Smooth muscle cell (in vitro differentiated cells): ENCODE measurements around the gene LMOD3. TPM values are rescaled to one million over a fixed set of nuclear protein-coding genes. Genes with fewer than 3 reads are reported as not detected.

ENCODE experiments used
- DNase-seq: peaks from one replicate; lab custom pipeline; 2025; ENCODE audit not compliant: unreplicated experiment; lab: John Stamatoyannopoulos, UW
- H2AFZ ChIP-seq: fragments of 200-600 bp; sonication (generic); 2 replicates; pipeline ENCODE4 v1.6.0; 2016; ENCODE audit warnings: antibody characterized with exemption, low read depth, mild to moderate bottlenecking
- H3F3A ChIP-seq: fragments of 200-600 bp; sonication (generic); 2 replicates; pipeline ENCODE4 v1.6.0; 2017; ENCODE audit warnings: antibody characterized with exemption, low read depth
- H3K27ac ChIP-seq: fragments of 200-600 bp; sonication (generic); 2 replicates; pipeline ENCODE4 v1.5.1; 2016; ENCODE audit warnings: low read depth, mild to moderate bottlenecking
- H3K27me3 ChIP-seq: fragments of 200-600 bp; sonication (generic); 2 replicates; pipeline ENCODE4 v1.6.1; 2016; ENCODE audit warnings: low read depth, mild to moderate bottlenecking
- H3K36me3 ChIP-seq: fragments of 200-600 bp; sonication (generic); 2 replicates; pipeline ENCODE4 v1.5.1; 2016; ENCODE audit warnings: low read depth
- H3K4me1 ChIP-seq: fragments of 200-600 bp; sonication (generic); 2 replicates; pipeline ENCODE4 v1.5.1; 2016; ENCODE audit warnings: low read depth
- H3K4me2 ChIP-seq: fragments of 200-600 bp; sonication (generic); 2 replicates; pipeline ENCODE4 v1.6.0; 2016; ENCODE audit warnings: mild to moderate bottlenecking
- H3K4me3 ChIP-seq: fragments of 200-600 bp; sonication (generic); 2 replicates; pipeline ENCODE4 v1.5.1; 2016; ENCODE audit warnings: mild to moderate bottlenecking
- H3K79me2 ChIP-seq: fragments of 200-600 bp; sonication (generic); 2 replicates; pipeline ENCODE4 v1.6.0; 2016; ENCODE audit warnings: low read depth, mild to moderate bottlenecking
- H3K9ac ChIP-seq: fragments of 200-600 bp; sonication (generic); 2 replicates; pipeline ENCODE4 v1.6.0; 2016; ENCODE audit warnings: low read depth
- H3K9me3 ChIP-seq: fragments of 200-600 bp; sonication (generic); replicated peaks from 2 replicates; pipeline ENCODE4 v1.5.1; 2016; ENCODE audit warnings: low read depth
- H4K20me1 ChIP-seq: fragments of 200-600 bp; sonication (generic); 2 replicates; pipeline ENCODE4 v1.6.0; 2016; ENCODE audit warnings: low read depth
- WGBS: methylation state at CpG from one replicate; pipeline ENCODE4 v1.1.7; 2016; ENCODE audit warnings: low lambda C conversion rate; 5-methylcytosine and 5-hydroxymethylcytosine counted together
- polyA plus RNA-seq: library from polyadenylated mRNA; unstranded; fragments of >200 nt; fragmentation: Nextera tagmentation; extraction: Ambion mirVana; gene quantifications from 2 replicates; pipeline ENCODE4 v1.2.1, GENCODE V29; 2016
- total RNA-seq: library from RNA; depleted of rRNA; stranded (reverse); fragments of >200 nt; gene quantifications from 2 replicates; pipeline ENCODE4 v1.2.3, GENCODE V29; 2014
- TF ChIP-seq, protein P1 (sequence below): fragments of 200-600 bp; sonication (generic); IDR thresholded peaks from 2 replicates; pipeline ENCODE4 v1.5.1; 2017; ENCODE audit warnings: borderline replicate concordance, mild to moderate bottlenecking, antibody characterized with exemption; ENCODE audit not compliant: insufficient read depth, poor library complexity, severe bottlenecking

The LMOD3 gene
- total and polyA plus RNA-seq, 2 experiments from 2014 or later: not detected

DNA sequence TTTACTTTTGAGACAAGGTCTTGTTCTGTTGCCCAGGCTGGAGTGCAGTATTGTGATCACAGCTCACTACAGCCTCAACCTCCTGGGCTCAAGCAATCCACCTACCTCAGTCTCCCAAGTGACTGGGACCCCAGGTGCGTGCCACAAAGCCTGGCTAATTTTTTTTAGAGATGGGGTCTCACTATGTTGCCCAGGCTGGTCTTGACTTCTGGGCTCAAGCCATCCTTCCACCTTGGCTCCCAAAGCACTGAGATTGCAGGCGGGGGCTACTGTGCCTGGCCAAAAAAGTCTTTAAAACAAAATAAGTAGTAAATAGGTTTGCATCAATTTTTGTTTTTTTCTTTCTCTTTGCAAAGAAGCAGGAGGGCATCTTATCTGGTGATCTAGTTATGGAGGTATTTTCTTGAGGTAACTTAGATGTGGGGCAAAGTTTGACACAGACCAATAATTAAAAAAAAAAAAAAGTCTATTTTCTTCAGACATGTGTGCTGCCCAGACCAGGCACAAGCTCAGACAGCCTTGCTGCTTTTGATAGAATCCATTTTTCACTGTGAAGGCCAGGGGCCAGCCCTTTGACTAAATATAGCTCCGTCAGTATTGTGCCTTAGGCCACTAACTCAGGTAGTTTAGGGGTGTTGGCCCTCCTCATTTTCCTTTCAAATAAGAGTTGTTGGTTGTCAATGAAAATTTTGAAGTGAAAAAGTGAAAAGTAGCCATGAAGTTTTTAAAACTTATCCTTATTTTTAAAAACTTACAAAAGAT lies 35.2 kb downstream of the LMOD3 start:
- WGBS: 94% methylated on average over 3 of the region's 3 CpGs

DNA sequence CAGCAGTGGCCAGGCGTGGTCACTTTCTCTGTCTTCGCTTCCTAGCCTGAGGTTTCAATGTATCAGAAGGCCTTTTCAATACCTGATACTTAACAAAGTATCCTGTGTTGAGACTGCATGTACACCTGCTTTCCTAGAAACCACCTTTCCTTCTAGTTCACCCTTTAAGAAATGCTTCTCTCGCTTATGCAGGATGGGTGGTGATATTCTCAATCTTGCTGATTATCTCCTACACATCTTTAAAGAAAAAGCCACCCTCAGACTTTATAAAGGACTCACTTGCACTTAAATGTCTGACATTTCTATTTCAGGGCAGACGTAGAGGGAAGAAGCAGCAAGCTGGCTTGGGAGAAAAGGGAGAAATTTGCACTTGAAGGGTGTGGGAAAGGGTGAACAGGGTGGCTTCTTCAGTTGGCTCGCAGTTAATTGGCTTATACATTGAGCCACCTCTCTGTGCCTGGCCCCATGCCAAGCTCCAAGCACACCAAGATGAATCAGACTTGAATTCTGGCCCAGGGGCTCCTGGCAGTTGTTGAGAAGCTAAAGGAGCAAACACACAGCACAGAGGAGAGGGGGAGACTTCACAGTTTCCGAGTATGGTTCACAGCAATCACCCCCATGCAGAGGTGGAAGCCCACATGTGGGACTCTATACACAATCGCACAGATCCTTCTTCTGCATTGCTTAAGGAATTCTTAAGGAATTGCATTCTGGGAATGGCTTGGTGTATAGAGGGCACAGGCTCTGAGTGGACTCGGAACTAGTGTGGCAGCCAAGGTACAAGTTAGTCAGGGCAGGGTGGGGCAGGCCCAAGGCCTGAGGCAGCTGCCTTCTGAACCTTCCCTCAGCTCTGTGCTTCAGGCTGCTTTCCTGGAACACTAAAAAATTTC lies 36.3 kb downstream of the LMOD3 start:
- Histone ChIP-seq H3K27me3 (no peaks in the 10 kb centered on the region), H3F3A (peaks cover 30% of the 10 kb centered on the region), H3K27ac (peak overlapping the region; percentile 92), H3K4me2 (peak overlapping the region; percentile 92), H3K4me1 (peaks cover 45% of the 10 kb centered on the region), H3K9me3 (no peaks in the 10 kb centered on the region), H4K20me1 (peaks cover 40% of the 10 kb centered on the region), H2AFZ (peak overlapping the region; percentile 95), H3K9ac (peak overlapping the region; percentile 81), H3K36me3 (no peaks in the 10 kb centered on the region), H3K4me3 (peak overlapping the region; percentile 91), H3K79me2 (peaks cover 32% of the 10 kb centered on the region)
- WGBS: 24% methylated on average over 8 of the region's 8 CpGs
- TF ChIP-seq, protein P1, sequence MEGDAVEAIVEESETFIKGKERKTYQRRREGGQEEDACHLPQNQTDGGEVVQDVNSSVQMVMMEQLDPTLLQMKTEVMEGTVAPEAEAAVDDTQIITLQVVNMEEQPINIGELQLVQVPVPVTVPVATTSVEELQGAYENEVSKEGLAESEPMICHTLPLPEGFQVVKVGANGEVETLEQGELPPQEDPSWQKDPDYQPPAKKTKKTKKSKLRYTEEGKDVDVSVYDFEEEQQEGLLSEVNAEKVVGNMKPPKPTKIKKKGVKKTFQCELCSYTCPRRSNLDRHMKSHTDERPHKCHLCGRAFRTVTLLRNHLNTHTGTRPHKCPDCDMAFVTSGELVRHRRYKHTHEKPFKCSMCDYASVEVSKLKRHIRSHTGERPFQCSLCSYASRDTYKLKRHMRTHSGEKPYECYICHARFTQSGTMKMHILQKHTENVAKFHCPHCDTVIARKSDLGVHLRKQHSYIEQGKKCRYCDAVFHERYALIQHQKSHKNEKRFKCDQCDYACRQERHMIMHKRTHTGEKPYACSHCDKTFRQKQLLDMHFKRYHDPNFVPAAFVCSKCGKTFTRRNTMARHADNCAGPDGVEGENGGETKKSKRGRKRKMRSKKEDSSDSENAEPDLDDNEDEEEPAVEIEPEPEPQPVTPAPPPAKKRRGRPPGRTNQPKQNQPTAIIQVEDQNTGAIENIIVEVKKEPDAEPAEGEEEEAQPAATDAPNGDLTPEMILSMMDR: no peak
- peak; percentile 22 for DNase-seq

More for the DNA sequence above, 35.2 kb downstream of the LMOD3 start:
- no peak for DNase-seq
- H3K9me3 ChIP-seq: no peaks in the 10 kb centered on the region
- H3K27ac ChIP-seq: peak overlapping the region; percentile 92
- H3K4me2 ChIP-seq: peak overlapping the region; percentile 92
- peak overlapping the region; percentile 91 for H3K4me3 ChIP-seq
- peaks cover 43% of the 10 kb centered on the region for H3K79me2 ChIP-seq
- H2AFZ ChIP-seq: no peak overlapping the region
- no peaks in the 10 kb centered on the region for H3K27me3 ChIP-seq
- H3K36me3 ChIP-seq: no peaks in the 10 kb centered on the region
- H3K4me1 ChIP-seq: peaks cover 50% of the 10 kb centered on the region
- TF ChIP-seq, protein P1: no peak
- peaks cover 51% of the 10 kb centered on the region for H4K20me1 ChIP-seq
- peaks cover 23% of the 10 kb centered on the region for H3F3A ChIP-seq
- H3K9ac ChIP-seq: no peak overlapping the region

DNA sequence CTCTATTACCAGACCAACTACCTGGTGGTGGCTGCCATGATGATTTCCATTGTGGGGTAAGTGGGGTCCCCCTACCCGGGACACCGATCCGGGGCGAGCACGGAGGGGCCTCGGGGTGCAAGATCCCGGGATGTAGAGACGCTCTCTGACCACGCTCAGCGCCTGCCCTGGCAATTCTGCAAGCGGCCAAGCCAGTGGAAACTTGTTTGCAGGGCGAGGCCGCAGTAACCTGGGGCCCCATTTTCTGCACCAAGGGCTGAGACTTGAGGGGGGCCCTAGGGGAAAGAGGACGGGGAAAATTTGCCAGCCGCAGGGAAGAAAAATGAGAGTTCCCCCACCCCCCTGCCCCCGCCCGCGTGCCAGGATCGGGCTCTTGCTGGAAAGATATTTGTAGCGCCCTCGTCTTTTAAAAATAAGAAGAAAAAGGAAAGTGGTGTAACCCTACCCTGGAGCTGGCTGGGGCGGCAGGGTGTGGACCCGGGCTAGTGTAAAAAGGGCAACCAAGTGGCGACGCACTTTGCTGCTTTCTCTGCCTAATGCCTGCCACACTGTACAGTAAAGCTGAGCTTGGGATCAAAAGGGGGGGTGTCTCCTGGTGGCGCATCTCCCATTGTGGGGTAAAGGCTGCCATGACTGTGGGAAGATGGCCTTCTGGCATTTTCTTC lies 37.1 kb downstream of the LMOD3 start:
- Histone ChIP-seq H2AFZ (peak overlapping the region; percentile 95), H3K4me1 (peaks cover 49% of the 10 kb centered on the region), H3K4me2 (peak overlapping the region; percentile 92), H3K9me3 (no peaks in the 10 kb centered on the region), H3K36me3 (no peaks in the 10 kb centered on the region), H3K9ac (peak overlapping the region; percentile 81), H3K79me2 (peaks cover 26% of the 10 kb centered on the region), H3K27me3 (no peaks in the 10 kb centered on the region), H3F3A (peaks cover 30% of the 10 kb centered on the region), H4K20me1 (peaks cover 32% of the 10 kb centered on the region), H3K27ac (peak overlapping the region; percentile 92), H3K4me3 (peak overlapping the region; percentile 91)
- peak; percentile 29 for DNase-seq
- TF ChIP-seq, protein P1: no peak
- under 1% methylated on average over 24 of the region's 26 CpGs for WGBS
